CD14-positive monocyte (primary cell): ENCODE measurements around the gene LRRD1. TPM values are rescaled to one million over a fixed set of nuclear protein-coding genes. Genes with fewer than 3 reads are reported as not detected.

Source experiments
- DNase-seq, 3 donors: peaks; one replicate each; pipeline ENCODE4 v3.0.0-alpha.2; 2011 to 2022
- H2AFZ ChIP-seq: 2 replicates; pipeline ENCODE4 v1.6.0; 2012; ENCODE audit warnings: mild to moderate bottlenecking, low read depth, low read length, inconsistent platforms; ENCODE audit not compliant: insufficient read depth, poor library complexity, severe bottlenecking
- H3K27ac ChIP-seq, 2 donors: 1 replicate in 1 of 2; 2 replicates in 1 of 2; pipeline ENCODE4 v1.5.1; 2012 to 2013; ENCODE audit warnings: low read length in 2 of 2, control low read depth in 1 of 2, inconsistent platforms in 1 of 2, low read depth in 1 of 2, mild to moderate bottlenecking in 1 of 2
- H3K27me3 ChIP-seq, 2 donors: one replicate each; pipeline versions ENCODE4 v1.6.0 to v1.6.1; 2011 to 2013; ENCODE audit warnings: low read length in 2 of 2; ENCODE audit not compliant: control insufficient read depth in 2 of 2, insufficient read depth in 2 of 2
- H3K36me3 ChIP-seq, 2 donors: replicated peaks in 1 of 2; 1 replicate in 1 of 2; 2 replicates in 1 of 2; pipeline versions ENCODE4 v1.5.1 to v1.6.1; 2012 to 2013; ENCODE audit warnings: low read length in 2 of 2, control low read depth in 1 of 2, inconsistent platforms in 1 of 2, mild to moderate bottlenecking in 1 of 2; ENCODE audit not compliant: insufficient read depth in 2 of 2, control insufficient read depth in 1 of 2
- H3K4me1 ChIP-seq, 2 donors: 1 replicate in 1 of 2; 2 replicates in 1 of 2; pipeline versions ENCODE4 v1.5.1 to v1.6.1; 2012 to 2013; ENCODE audit warnings: low read length in 2 of 2, control low read depth in 1 of 2, inconsistent platforms in 1 of 2, mild to moderate bottlenecking in 1 of 2, moderate library complexity in 1 of 2; ENCODE audit not compliant: insufficient read depth in 2 of 2, control insufficient read depth in 1 of 2
- H3K4me2 ChIP-seq: replicated peaks from 2 replicates; pipeline ENCODE3; 2012; ENCODE audit warnings: low read length, moderate library complexity, mild to moderate bottlenecking; ENCODE audit not compliant: poor library complexity, severe bottlenecking; ENCODE audit errors: extremely low read depth
- H3K4me3 ChIP-seq, 3 experiments: fragments of 200-600 bp in 1 of 3; sonication (generic) in 1 of 3; replicated peaks in 1 of 3; 1 replicate in 2 of 3; 2 replicates in 1 of 3; pipeline ENCODE4 v1.5.1; 2011 to 2013; ENCODE audit warnings: low read length in 3 of 3, mild to moderate bottlenecking in 3 of 3, control low read depth in 2 of 3, low read depth in 2 of 3, inconsistent platforms in 1 of 3, moderate library complexity in 1 of 3
- H3K79me2 ChIP-seq: 2 replicates; pipeline ENCODE4 v1.6.0; 2012; ENCODE audit warnings: mild to moderate bottlenecking, control low read depth, inconsistent platforms, low read length, moderate library complexity; ENCODE audit not compliant: insufficient read depth
- H3K9ac ChIP-seq: 2 replicates; pipeline ENCODE4 v1.6.0; 2017; ENCODE audit warnings: low read length, mild to moderate bottlenecking; ENCODE audit not compliant: insufficient read depth, poor library complexity, severe bottlenecking
- H3K9me3 ChIP-seq, 2 donors: replicated peaks in 1 of 2; 1 replicate in 1 of 2; 2 replicates in 1 of 2; pipeline versions ENCODE4 v1.5.1 to v1.6.1; 2012 to 2013; ENCODE audit warnings: low read length in 2 of 2, control low read depth in 1 of 2; ENCODE audit not compliant: control insufficient read depth in 1 of 2, insufficient read depth in 1 of 2
- H4K20me1 ChIP-seq: 2 replicates; pipeline ENCODE4 v1.6.0; 2012; ENCODE audit warnings: mild to moderate bottlenecking, low read length, control low read depth, moderate library complexity; ENCODE audit not compliant: insufficient read depth
- H3K27ac Mint-ChIP-seq, 7 donors: one replicate each; pipeline ENCODE4 v1.8.0; 2020; ENCODE audit warnings: mild to moderate bottlenecking in 7 of 7, mixed read lengths in 7 of 7, moderate library complexity in 6 of 7, inconsistent platforms in 2 of 7
- H3K27me3 Mint-ChIP-seq, 3 donors: one replicate each; pipeline ENCODE4 v1.8.0; 2021 to 2022; ENCODE audit warnings: low read depth in 3 of 3, mild to moderate bottlenecking in 3 of 3, mixed read lengths in 3 of 3, moderate library complexity in 3 of 3, inconsistent platforms in 1 of 3
- H3K36me3 Mint-ChIP-seq, 2 donors: one replicate each; pipeline ENCODE4 v1.8.0; 2020; ENCODE audit warnings: mixed read lengths in 2 of 2, inconsistent platforms in 1 of 2, mild to moderate bottlenecking in 1 of 2
- H3K4me1 Mint-ChIP-seq: one replicate; pipeline ENCODE4 v1.8.0; 2020; ENCODE audit warnings: mild to moderate bottlenecking, mixed read lengths
- H3K4me3 Mint-ChIP-seq, 2 donors: one replicate each; pipeline ENCODE4 v1.8.0; 2020; ENCODE audit warnings: mild to moderate bottlenecking in 2 of 2, mixed read lengths in 2 of 2, moderate library complexity in 1 of 2
- H3K9me3 Mint-ChIP-seq, 7 donors: one replicate each; pipeline ENCODE4 v1.8.0; 2020 to 2022; ENCODE audit warnings: mixed read lengths in 7 of 7, mild to moderate bottlenecking in 6 of 7, moderate library complexity in 6 of 7, inconsistent platforms in 2 of 7
- CTCF ChIP-seq: fragments of 200-600 bp; IDR thresholded peaks from one replicate; pipeline ENCODE4 v1.8.0; 2022; ENCODE audit warnings: antibody characterized with exemption, mild to moderate bottlenecking
- WGBS: methylation state at CpG from one replicate; pipeline ENCODE4 v1.1.5; 2013; ENCODE audit warnings: missing lambda C conversion rate; ENCODE audit not compliant: insufficient coverage; 5-methylcytosine and 5-hydroxymethylcytosine counted together
- intact Hi-C, 2 donors: fragments of 100-400 bp; cut with micrococcal nuclease; formaldehyde crosslinking; loops; one replicate each; pipeline versions ENCODE4 v1.15.0 to v1.15.1; 2023
- polyA plus RNA-seq, 3 donors: library from polyadenylated mRNA; depleted of rRNA in 1 of 3; unstranded in 2 of 3; stranded (reverse) in 1 of 3; fragments of 300-500 nt in 2 of 3; fragments of >200 nt in 1 of 3; fragmentation: Illumina TruSeq in 2 of 3; gene quantifications; 1 replicate in 2 of 3; 2 replicates in 1 of 3; pipeline ENCODE4 v1.2.3, GENCODE V29; 2012 to 2021

The LRRD1 gene
- polyA plus RNA-seq, 3 donors: not detected

GRCh38 chr7:92119213-92119759, 59.7 kb downstream of the LRRD1 start:
- H3K9me3 Mint-ChIP-seq: peaks cover 0 to 3% (median 0%) of the 10 kb centered on the region in 7 donors
- H4K20me1 ChIP-seq: no peaks in the 10 kb centered on the region
- H3K27me3 ChIP-seq: no peaks in the 10 kb centered on the region
- intact Hi-C loops: no loop called here
- no peaks in the 10 kb centered on the region for H3K27me3 Mint-ChIP-seq
- H3K4me1 Mint-ChIP-seq: no peaks in the 10 kb centered on the region
- H3K36me3 Mint-ChIP-seq: peaks cover 41 to 66% of the 10 kb centered on the region in 2 donors
- no peak overlapping the region for H3K4me3 Mint-ChIP-seq
- no peak overlapping the region for H3K4me3 ChIP-seq
- WGBS: 100% methylated on average over 1 of the region's 1 CpG
- no peak overlapping the region for H3K4me2 ChIP-seq
- no peak overlapping the region for H3K9ac ChIP-seq
- DNase-seq: no peak
- H3K79me2 ChIP-seq: no peaks in the 10 kb centered on the region
- no peaks in the 10 kb centered on the region for H3K4me1 ChIP-seq
- no peaks in the 10 kb centered on the region for H3K9me3 ChIP-seq
- H3K27ac ChIP-seq: no peak overlapping the region
- H2AFZ ChIP-seq: no peak overlapping the region
- peaks cover 27 to 66% of the 10 kb centered on the region in 2 donors for H3K36me3 ChIP-seq
- no peak for TF ChIP-seq CTCF
- no peak overlapping the region for H3K27ac Mint-ChIP-seq

DNA sequence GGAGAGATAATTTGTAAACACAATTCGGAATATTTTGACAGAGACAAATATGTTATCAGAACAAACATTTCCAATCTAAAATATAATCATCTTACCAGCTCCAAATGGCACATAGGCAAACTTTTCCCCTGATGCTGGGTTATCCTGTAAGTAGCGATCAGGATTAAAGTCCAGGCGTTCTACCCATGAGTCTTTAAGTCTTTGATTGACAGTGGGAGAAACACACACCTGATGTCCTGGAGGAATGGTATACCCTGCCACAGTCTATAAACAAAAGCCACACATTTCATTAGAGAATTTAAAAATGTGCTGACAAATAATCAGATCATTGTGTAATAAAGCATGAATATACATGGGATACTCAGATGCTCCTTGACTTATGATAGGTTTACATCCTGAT, 62.0 kb downstream of the LRRD1 start:
- Histone ChIP-seq H3K27me3 (no peaks in the 10 kb centered on the region), H3K79me2 (no peaks in the 10 kb centered on the region), H3K4me2 (no peak overlapping the region), H3K4me3 (no peak overlapping the region), H2AFZ (no peak overlapping the region), H3K9me3 (no peaks in the 10 kb centered on the region), H3K9ac (no peak overlapping the region), H3K27ac (no peak overlapping the region), H3K4me1 (no peaks in the 10 kb centered on the region), H4K20me1 (no peaks in the 10 kb centered on the region), H3K36me3 (peaks cover 14 to 52% of the 10 kb centered on the region in 2 donors)
- no peak overlapping the region for H3K27ac Mint-ChIP-seq
- DNase-seq: no peak
- H3K27me3 Mint-ChIP-seq: no peaks in the 10 kb centered on the region
- no peak overlapping the region for H3K4me3 Mint-ChIP-seq
- H3K36me3 Mint-ChIP-seq: peaks cover 29 to 64% of the 10 kb centered on the region in 2 donors
- WGBS: no CpG with 5 or more reads among the region's 3 CpGs
- intact Hi-C loops: no loop called here
- no peaks in the 10 kb centered on the region for H3K4me1 Mint-ChIP-seq
- TF ChIP-seq CTCF: no peak
- peaks cover 0 to 3% (median 0%) of the 10 kb centered on the region in 7 donors for H3K9me3 Mint-ChIP-seq
